H1 (cell line): ENCODE data around the gene STARD9. TPM values are rescaled to one million over a fixed set of nuclear protein-coding genes. Genes with fewer than 3 reads are reported as not detected.

Experiments
- CTCF ChIA-PET: fragments of 300-600 bp; sonication (Branson Sonifier 250); formaldehyde crosslinking; loops from one replicate; lab custom pipeline; 2021; ENCODE audit not compliant: partially characterized antibody; lab: Charles Lee
- POLR2A ChIA-PET: fragments of 300-600 bp; sonication (Branson Sonifier 250); formaldehyde crosslinking; loops from one replicate; lab custom pipeline; 2021; ENCODE audit warnings: inconsistent platforms; ENCODE audit not compliant: partially characterized antibody; lab: Charles Lee
- DNase-seq, 2 experiments: peaks; one replicate each; pipeline versions ENCODE4 v3.0.0 to v3.0.0-alpha.2; 2010 to 2022; ENCODE audit warnings: low spot score in 2 of 2, low read depth in 1 of 2, mixed read lengths in 1 of 2
- FAIRE-seq: peaks from 2 replicates; lab custom pipeline; 2011; peaks lifted over from hg19 to GRCh38; lab: Jason Lieb, UNC
- H2AFZ ChIP-seq: 2 replicates; pipeline ENCODE4 v1.8.1; 2012; ENCODE audit warnings: low read length, inconsistent platforms
- H2AK5ac ChIP-seq: 2 replicates; pipeline ENCODE4 v1.6.1; 2013; ENCODE audit warnings: low read depth, low read length
- H2BK120ac ChIP-seq: replicated peaks from 2 replicates; pipeline ENCODE3; 2013; ENCODE audit warnings: low read depth, low read length, inconsistent platforms
- H2BK12ac ChIP-seq: 2 replicates; pipeline ENCODE4 v1.6.1; 2013; ENCODE audit warnings: low read depth, low read length
- H2BK15ac ChIP-seq: 2 replicates; pipeline ENCODE4 v1.6.1; 2013; ENCODE audit warnings: low read length
- H2BK20ac ChIP-seq: 2 replicates; pipeline ENCODE4 v1.6.1; 2013; ENCODE audit warnings: low read length
- H2BK5ac ChIP-seq: 2 replicates; pipeline ENCODE4 v1.6.1; 2013; ENCODE audit warnings: low read depth, low read length
- H3K14ac ChIP-seq: 2 replicates; pipeline ENCODE4 v1.6.1; 2013; ENCODE audit warnings: inconsistent platforms; ENCODE audit not compliant: insufficient read length
- H3K18ac ChIP-seq: 2 replicates; pipeline ENCODE4 v1.6.1; 2013; ENCODE audit warnings: low read length; ENCODE audit errors: extremely low read depth
- H3K23ac ChIP-seq: 2 replicates; pipeline ENCODE4 v1.6.1; 2013; ENCODE audit warnings: inconsistent platforms; ENCODE audit not compliant: insufficient read length
- H3K23me2 ChIP-seq: 2 replicates; pipeline ENCODE4 v1.6.1; 2013; ENCODE audit warnings: low read depth, low read length
- H3K27ac ChIP-seq: 2 replicates; pipeline ENCODE4 v1.6.1; 2011; ENCODE audit warnings: low read depth, low read length, inconsistent platforms
- H3K27me3 ChIP-seq, 4 experiments: replicated peaks in 1 of 4; 1 replicate in 1 of 4; 2 replicates in 3 of 4; pipeline versions ENCODE4 v1.6.1 to v1.8.1; 2011 to 2013; ENCODE audit warnings: low read length in 3 of 4, mild to moderate bottlenecking in 3 of 4, inconsistent platforms in 2 of 4, mixed read lengths in 2 of 4, moderate library complexity in 1 of 4; ENCODE audit not compliant: control insufficient read depth in 3 of 4, insufficient read depth in 3 of 4; ENCODE audit errors: extremely low read depth in 1 of 4
- H3K36me3 ChIP-seq, 4 experiments: 2 replicates each; pipeline versions ENCODE4 v1.6.1 to v1.8.1; 2011 to 2013; ENCODE audit warnings: mild to moderate bottlenecking in 4 of 4, low read length in 3 of 4, moderate library complexity in 2 of 4, control low read depth in 1 of 4, inconsistent platforms in 1 of 4; ENCODE audit not compliant: insufficient read depth in 4 of 4, control insufficient read depth in 2 of 4
- H3K4ac ChIP-seq: replicated peaks from 2 replicates; pipeline ENCODE3; 2013; ENCODE audit warnings: low read length, low read depth, mixed read lengths, inconsistent platforms; ENCODE audit not compliant: insufficient read length
- H3K4me1 ChIP-seq, 4 experiments: replicated peaks in 1 of 4; 1 replicate in 1 of 4; 2 replicates in 3 of 4; pipeline versions ENCODE4 v1.6.1 to v1.8.1; 2011 to 2013; ENCODE audit warnings: low read length in 3 of 4, inconsistent platforms in 2 of 4, mixed read lengths in 1 of 4; ENCODE audit not compliant: insufficient read depth in 4 of 4, control insufficient read depth in 3 of 4
- H3K4me2 ChIP-seq, 2 experiments: 2 replicates each; pipeline versions ENCODE4 v1.6.1 to v1.8.1; 2011 to 2013; ENCODE audit warnings: low read depth in 2 of 2, low read length in 2 of 2, control low read depth in 1 of 2, inconsistent platforms in 1 of 2, mild to moderate bottlenecking in 1 of 2; ENCODE audit not compliant: insufficient read depth in 1 of 2
- H3K4me3 ChIP-seq, 4 experiments: fragments of 200-600, 300-600 bp in 1 of 4; sonication (generic), shearing (Covaris generic), sonication (Bioruptor Twin) in 1 of 4; 2 replicates each; pipeline versions ENCODE4 v1.5.1 to v1.8.1; 2011 to 2016; ENCODE audit warnings: low read length in 4 of 4, low read depth in 3 of 4, control low read depth in 2 of 4, inconsistent platforms in 2 of 4, mild to moderate bottlenecking in 2 of 4, mixed read lengths in 1 of 4, moderate library complexity in 1 of 4; ENCODE audit not compliant: insufficient read depth in 2 of 4; ENCODE audit errors: extremely low read depth in 1 of 4
- H3K56ac ChIP-seq: replicated peaks from 2 replicates; pipeline ENCODE3; 2013; ENCODE audit warnings: low read depth, mild to moderate bottlenecking, mixed read lengths, low read length, inconsistent platforms; ENCODE audit not compliant: insufficient read length
- H3K79me1 ChIP-seq: 2 replicates; pipeline ENCODE4 v1.6.1; 2013; ENCODE audit warnings: low read depth, low read length, control low read depth
- H3K79me2 ChIP-seq, 2 experiments: 2 replicates each; pipeline versions ENCODE4 v1.6.1 to v1.8.1; 2012 to 2013; ENCODE audit warnings: low read length in 2 of 2, mild to moderate bottlenecking in 2 of 2, inconsistent platforms in 1 of 2; ENCODE audit not compliant: insufficient read depth in 2 of 2, control insufficient read depth in 1 of 2
- H3K9ac ChIP-seq, 4 experiments: replicated peaks in 1 of 4; 1 replicate in 1 of 4; 2 replicates in 3 of 4; pipeline versions ENCODE4 v1.6.1 to v1.8.1; 2011 to 2013; ENCODE audit warnings: low read depth in 3 of 4, low read length in 3 of 4, control low read depth in 2 of 4, mild to moderate bottlenecking in 2 of 4, moderate library complexity in 2 of 4, inconsistent platforms in 1 of 4; ENCODE audit errors: extremely low read depth in 1 of 4
- H3K9me3 ChIP-seq, 2 experiments: 2 replicates each; pipeline versions ENCODE4 v1.6.1 to v1.8.1; 2012 to 2013; ENCODE audit warnings: mild to moderate bottlenecking in 2 of 2, moderate library complexity in 2 of 2, control low read depth in 1 of 2, inconsistent platforms in 1 of 2, low read depth in 1 of 2, low read length in 1 of 2, mixed read lengths in 1 of 2; ENCODE audit not compliant: insufficient read depth in 2 of 2
- H4K20me1 ChIP-seq, 2 experiments: replicated peaks in 1 of 2; 2 replicates each; pipeline versions ENCODE3 to v1.8.1; 2011 to 2013; ENCODE audit warnings: inconsistent platforms in 2 of 2, low read length in 2 of 2, mild to moderate bottlenecking in 1 of 2; ENCODE audit not compliant: insufficient read depth in 2 of 2, control insufficient read depth in 1 of 2
- H4K5ac ChIP-seq: 2 replicates; pipeline ENCODE4 v1.6.1; 2013; ENCODE audit warnings: low read length, low read depth, mixed read lengths, inconsistent platforms; ENCODE audit not compliant: insufficient read length
- H4K8ac ChIP-seq: 2 replicates; pipeline ENCODE4 v1.8.0; 2013; ENCODE audit warnings: mild to moderate bottlenecking, moderate library complexity, low read length, inconsistent platforms; ENCODE audit not compliant: insufficient read depth; ENCODE audit errors: extremely low read depth
- H4K91ac ChIP-seq: replicated peaks from 2 replicates; pipeline ENCODE3; 2013; ENCODE audit warnings: low read length, mixed read lengths, inconsistent platforms; ENCODE audit not compliant: insufficient read length
- BACH1 ChIP-seq: IDR thresholded peaks from 2 replicates; pipeline ENCODE4 v1.6.1; 2012; ENCODE audit warnings: low read length, improper control_type of control experiment
- GABPA ChIP-seq: IDR thresholded peaks from 2 replicates; pipeline ENCODE4 v1.6.1; 2011; ENCODE audit warnings: mild to moderate bottlenecking, low read length, moderate library complexity, borderline replicate concordance; ENCODE audit not compliant: insufficient read depth
- JUND ChIP-seq: IDR thresholded peaks from 2 replicates; pipeline ENCODE4 v1.6.1; 2011; ENCODE audit warnings: mild to moderate bottlenecking, improper control_type of control experiment, low read length
- PHF8 ChIP-seq: fragments of 200-600 bp; sonication (generic); conservative IDR thresholded peaks from 2 replicates; pipeline ENCODE4 v1.7.1; 2012; ENCODE audit warnings: low read depth, mild to moderate bottlenecking, inconsistent platforms, low read length, moderate library complexity
- RNF2 ChIP-seq: fragments of 200-900, 300-1000 bp; sonication (generic); IDR thresholded peaks from 2 replicates; pipeline ENCODE4 v1.7.1; 2016; ENCODE audit warnings: borderline replicate concordance, low read depth, mild to moderate bottlenecking, antibody characterized with exemption, low read length; ENCODE audit not compliant: poor library complexity, severe bottlenecking; ENCODE audit errors: missing control alignments
- SAP30 ChIP-seq: fragments of 300-600 bp; sonication (generic); IDR thresholded peaks from 2 replicates; pipeline ENCODE4 v1.7.1; 2012; ENCODE audit warnings: low read length, moderate library complexity, mild to moderate bottlenecking, inconsistent platforms; ENCODE audit not compliant: insufficient read depth, insufficient replicate concordance
- SIN3A ChIP-seq, 2 experiments: IDR thresholded peaks in 1 of 2; conservative IDR thresholded peaks in 1 of 2; 2 replicates each; pipeline ENCODE4 v1.6.1; 2011 to 2012; ENCODE audit warnings: low read length in 2 of 2, improper control_type of control experiment in 1 of 2, low read depth in 1 of 2, mild to moderate bottlenecking in 1 of 2
- SIRT6 ChIP-seq: IDR thresholded peaks from one replicate; pipeline ENCODE4 v1.7.1; 2012; ENCODE audit warnings: low read length, inconsistent platforms
- SRF ChIP-seq: IDR thresholded peaks from 2 replicates; pipeline ENCODE4 v1.6.1; 2011; ENCODE audit warnings: mild to moderate bottlenecking, low read depth, low read length, moderate library complexity
- WGBS, 2 experiments: shearing (Covaris generic) in 1 of 2; methylation state at CpG; one replicate each; pipeline versions ENCODE4 v1.1.6 to v1.1.7; 2013 to 2015; ENCODE audit warnings: low lambda C conversion rate in 2 of 2, mixed read lengths in 2 of 2, inconsistent platforms in 1 of 2, low coverage in 1 of 2, missing lambda C conversion rate in 1 of 2; ENCODE audit not compliant: insufficient replicate concordance in 2 of 2, insufficient coverage in 1 of 2, insufficient read length in 1 of 2; ENCODE audit errors: extremely low coverage in 1 of 2, missing lambda C conversion rate in 1 of 2; 5-methylcytosine and 5-hydroxymethylcytosine counted together
- polyA plus RNA-seq, 7 experiments: library from polyadenylated mRNA; depleted of rRNA in 3 of 7; stranded (reverse) in 5 of 7; unstranded in 2 of 7; fragments of >200 nt in 5 of 7; fragments of 200-250 nt in 2 of 7; gene quantifications; 1 replicate in 5 of 7; 2 replicates in 1 of 7; 4 replicates in 1 of 7; pipeline versions ENCODE4 v1.2.1 to v1.2.3, GENCODE V29; 2011 to 2013; ENCODE audit warnings: missing spikeins in 2 of 7, mixed read lengths in 2 of 7
- total RNA-seq: library from RNA; stranded (reverse); fragmentation: NEBNext Ultra II Directional; extraction: Animal tissue kit (Norgen Biotek cat#: 25700); gene quantifications from 2 replicates; pipeline ENCODE4 v1.2.1, GENCODE V29; 2021
- TF ChIP-seq, protein P1 (sequence below): IDR thresholded peaks from 2 replicates; pipeline ENCODE4 v1.6.1; 2011; ENCODE audit warnings: low read length, improper control_type of control experiment

The STARD9 gene
- total and polyA plus RNA-seq, 2 of the 8 experiments (the other 6 are each of a cell fraction or from before 2014, with no cell fraction given): 2.8 to 7.0 TPM

DNA sequence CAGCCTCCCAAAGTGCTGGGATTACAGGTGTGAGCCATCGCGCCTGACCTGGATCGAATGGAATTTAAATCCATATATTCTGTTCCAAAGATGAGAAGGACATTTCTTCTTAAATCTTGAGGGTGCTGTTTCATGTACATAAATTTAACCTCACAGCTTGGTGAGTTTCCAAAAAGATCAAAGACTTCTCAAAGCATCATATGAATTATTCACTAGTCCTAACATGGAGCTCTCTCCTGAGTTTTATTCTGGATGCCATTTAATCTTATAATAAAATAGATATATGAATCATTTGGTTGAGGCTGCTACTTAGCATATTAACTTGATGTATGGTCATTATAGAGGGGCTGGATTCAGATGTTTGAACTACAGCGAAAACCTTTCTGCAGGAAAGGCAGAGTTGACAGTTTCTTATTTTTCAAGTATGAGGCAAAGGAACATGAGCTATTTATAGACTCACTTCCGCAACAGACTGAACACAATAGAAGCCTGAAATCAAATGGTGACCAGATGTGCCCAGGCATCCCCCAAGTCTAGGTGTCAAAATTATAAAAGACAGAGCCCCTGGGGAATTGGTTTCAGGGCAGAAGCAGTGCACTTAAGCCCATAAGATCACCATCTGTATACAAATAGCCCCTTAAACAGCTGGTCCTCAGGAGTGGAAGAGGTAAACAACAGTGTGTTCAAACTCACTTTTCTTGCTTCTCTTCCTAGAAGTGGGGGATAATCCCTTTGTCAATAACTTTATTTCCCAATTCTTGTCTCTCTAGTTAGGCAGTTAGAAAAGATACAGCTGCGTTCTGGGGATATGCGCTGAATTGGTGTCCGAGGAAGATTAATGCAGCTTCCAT is 29.7 kb downstream of the STARD9 start:
- POLR2A ChIA-PET: interaction anchor here (1.0 kb wide), 1 partner anchor 24 kb away, joined by 3 read pairs; no protein-coding TSS in a partner anchor
- H4K5ac ChIP-seq: no peak overlapping the region
- H4K91ac ChIP-seq: no peak overlapping the region
- no peak overlapping the region for H4K8ac ChIP-seq
- DNase-seq (no peak), FAIRE-seq (no peak)
- no peak overlapping the region for H3K18ac ChIP-seq
- H2AK5ac ChIP-seq: no peak overlapping the region
- peaks cover 0 to 6% (median 2%) of the 10 kb centered on the region in 4 experiments; a peak in 3 of 7 replicates for H3K4me1 ChIP-seq
- no peak overlapping the region for H3K4me3 ChIP-seq
- no peak overlapping the region for H3K23ac ChIP-seq
- H3K27me3 ChIP-seq: no peaks in the 10 kb centered on the region
- H3K9ac ChIP-seq: no peak overlapping the region
- no peak overlapping the region for H3K27ac ChIP-seq
- H3K14ac ChIP-seq: no peak overlapping the region
- H3K79me1 ChIP-seq: 0 out of 2 replicates have a peak, but pooled peaks cover 2% of the 10 kb centered on the region
- no peak overlapping the region for H2BK15ac ChIP-seq
- no peaks in the 10 kb centered on the region for H4K20me1 ChIP-seq
- H3K4me2 ChIP-seq: no peak overlapping the region
- H2BK12ac ChIP-seq: no peak overlapping the region
- H2BK5ac ChIP-seq: no peak overlapping the region
- H3K4ac ChIP-seq: no peak overlapping the region
- WGBS, 2 experiments: 95% methylated on average over 8 of the region's 8 CpGs; no CpG with 5 or more reads in 1 of the 2 experiments
- CTCF ChIA-PET: interaction anchor here (0.9 to 4.4 kb wide), 2 partner anchors 13 to 45 kb away, joined by 3 to 23 read pairs; no protein-coding TSS in a partner anchor
- H3K9me3 ChIP-seq: peaks cover 4 to 8% of the 10 kb centered on the region in 2 experiments; a peak in 2 of 4 replicates
- peaks cover 0 to 9% (median 1%) of the 10 kb centered on the region in 4 experiments; a peak in 2 of 8 replicates for H3K36me3 ChIP-seq
- H3K23me2 ChIP-seq: no peaks in the 10 kb centered on the region
- no peak overlapping the region for H2BK120ac ChIP-seq
- H2BK20ac ChIP-seq: no peak overlapping the region
- H2AFZ ChIP-seq: no peak overlapping the region
- no peaks in the 10 kb centered on the region for H3K79me2 ChIP-seq
- H3K56ac ChIP-seq: no peak overlapping the region
- TF ChIP-seq SRF: no peak
- no peak for TF ChIP-seq PHF8
- TF ChIP-seq BACH1: no peak
- no peak for TF ChIP-seq SAP30
- no peak for TF ChIP-seq RNF2
- no peak for TF ChIP-seq SIRT6
- no peak for TF ChIP-seq JUND
- no peak for TF ChIP-seq GABPA
- TF ChIP-seq, protein P1, sequence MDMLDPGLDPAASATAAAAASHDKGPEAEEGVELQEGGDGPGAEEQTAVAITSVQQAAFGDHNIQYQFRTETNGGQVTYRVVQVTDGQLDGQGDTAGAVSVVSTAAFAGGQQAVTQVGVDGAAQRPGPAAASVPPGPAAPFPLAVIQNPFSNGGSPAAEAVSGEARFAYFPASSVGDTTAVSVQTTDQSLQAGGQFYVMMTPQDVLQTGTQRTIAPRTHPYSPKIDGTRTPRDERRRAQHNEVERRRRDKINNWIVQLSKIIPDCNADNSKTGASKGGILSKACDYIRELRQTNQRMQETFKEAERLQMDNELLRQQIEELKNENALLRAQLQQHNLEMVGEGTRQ: no peak
- TF ChIP-seq SIN3A (conservative IDR thresholded peaks at IDR 0.05 in 1 of 2, IDR thresholded peaks at IDR 0.05 in 1 of 2; ENCODE audit: low read depth in 1 of 2, low read length in 2 of 2): no peak
